Measurements from ENCODE around the gene SIN3B.

SIN3B gene

GRCh38 chr19:16897029-16897855, 68.0 kb downstream of the SIN3B start:
- H4K20me1 ChIP-seq (ENCODE audit: control insufficient read depth, insufficient read depth, low read depth, low read length), result no peaks in the 10 kb centered on the region

GRCh38 chr19:16897856-16898161, 68.6 kb downstream of the SIN3B start:
- H3K9me3 ChIP-seq (ENCODE audit: control insufficient read depth, insufficient read depth, low read length), result no peaks in the 10 kb centered on the region
- TF ChIP-seq EZH2phosphoT487 (IDR thresholded peaks at IDR 0.05; ENCODE audit: borderline replicate concordance, low read length) (no peak), CTCF (IDR thresholded peaks at IDR 0.05; ENCODE audit: low read depth, low read length, poor library complexity, severe bottlenecking) (no peak)
- H3F3A ChIP-seq (ENCODE audit: control insufficient read depth, insufficient read depth), result peaks cover 24% of the 10 kb centered on the region
- no peaks in the 10 kb centered on the region for H3K27me3 ChIP-seq (ENCODE audit: control insufficient read depth, low read length)
- H3K4me2 ChIP-seq (ENCODE audit: low read length), result peak overlapping the region; percentile 99
- peaks cover 7% of the 10 kb centered on the region for H3K36me3 ChIP-seq (ENCODE audit: control insufficient read depth, low read length)
- no peaks in the 10 kb centered on the region for H3K9me2 ChIP-seq (replicated peaks; ENCODE audit: control insufficient read depth, low read length)
- no peaks in the 10 kb centered on the region for H4K20me1 ChIP-seq (ENCODE audit: control insufficient read depth, insufficient read depth, low read depth, low read length)
- H3K79me2 ChIP-seq (ENCODE audit: control insufficient read depth, low read length), result peaks cover 3% of the 10 kb centered on the region; the same call in 1 of the 2 replicates
- H3K4me3 ChIP-seq (ENCODE audit: low read length), result peak overlapping the region; percentile 91
- H3K27ac ChIP-seq (ENCODE audit: low read depth, low read length), result no peak overlapping the region
- H3K4me1 ChIP-seq (ENCODE audit: control insufficient read depth, low read length), result peaks cover 68% of the 10 kb centered on the region

More at GRCh38 chr19:16897029-16897855, 68.0 kb downstream of the SIN3B start:
- Histone ChIP-seq H3K79me2 (ENCODE audit: control insufficient read depth, low read length) (peaks cover 8% of the 10 kb centered on the region), H3K4me1 (ENCODE audit: control insufficient read depth, low read length) (peaks cover 74% of the 10 kb centered on the region), H3K4me3 (ENCODE audit: low read length) (peak overlapping the region; percentile 91), H3F3A (ENCODE audit: control insufficient read depth, insufficient read depth) (peaks cover 30% of the 10 kb centered on the region), H3K4me2 (ENCODE audit: low read length) (peak overlapping the region; percentile 99), H3K9me3 (ENCODE audit: control insufficient read depth, insufficient read depth, low read length) (no peaks in the 10 kb centered on the region), H3K27me3 (ENCODE audit: control insufficient read depth, low read length) (no peaks in the 10 kb centered on the region), H3K9me2 (replicated peaks; ENCODE audit: control insufficient read depth, low read length) (no peaks in the 10 kb centered on the region), H3K27ac (ENCODE audit: low read depth, low read length) (peak overlapping the region; percentile 37; the same call in 1 of the 2 replicates), H3K36me3 (ENCODE audit: control insufficient read depth, low read length) (peaks cover 12% of the 10 kb centered on the region)
- no peak for TF ChIP-seq EZH2phosphoT487 (IDR thresholded peaks at IDR 0.05; ENCODE audit: borderline replicate concordance, low read length)
- no peak for TF ChIP-seq CTCF (IDR thresholded peaks at IDR 0.05; ENCODE audit: low read depth, low read length, poor library complexity, severe bottlenecking)

- Histone ChIP-seq H3K9me3 (ENCODE audit: control insufficient read depth, insufficient read depth, low read length) (no peaks in the 10 kb centered on the region), H3K4me1 (ENCODE audit: control insufficient read depth, low read length) (peaks cover 61% of the 10 kb centered on the region), H4K20me1 (ENCODE audit: control insufficient read depth, insufficient read depth, low read depth, low read length) (no peaks in the 10 kb centered on the region), H3K27me3 (ENCODE audit: control insufficient read depth, low read length) (no peaks in the 10 kb centered on the region), H3K9me2 (replicated peaks; ENCODE audit: control insufficient read depth, low read length) (no peaks in the 10 kb centered on the region), H3K27ac (ENCODE audit: low read depth, low read length) (no peak overlapping the region), H3K79me2 (ENCODE audit: control insufficient read depth, low read length) (peaks cover 3% of the 10 kb centered on the region; the same call in 1 of the 2 replicates), H3K36me3 (ENCODE audit: control insufficient read depth, low read length) (peaks cover 5% of the 10 kb centered on the region), H3F3A (ENCODE audit: control insufficient read depth, insufficient read depth) (peaks cover 17% of the 10 kb centered on the region), H3K4me2 (ENCODE audit: low read length) (peak overlapping the region; percentile 99), H3K4me3 (ENCODE audit: low read length) (peak overlapping the region; percentile 91)
- TF ChIP-seq EZH2phosphoT487 (IDR thresholded peaks at IDR 0.05; ENCODE audit: borderline replicate concordance, low read length) (no peak), CTCF (IDR thresholded peaks at IDR 0.05; ENCODE audit: low read depth, low read length, poor library complexity, severe bottlenecking) (no peak)
Measured at GRCh38 chr19:16898361-16899015, 69.3 kb downstream of the SIN3B start.
